HCT116 (cell line): ENCODE measurements around the gene CXorf49. TPM values are rescaled to one million over a fixed set of nuclear protein-coding genes. Genes with fewer than 3 reads are reported as not detected.

Experiments
- ATAC-seq: fragments of 200-7000 bp; cut with Tn5 transposase; 2 replicates; pipeline ENCODE4 v1.9.1; 2020; ENCODE audit warnings: mild to moderate bottlenecking, moderate library complexity
- BruUV-seq: library from RNA; stranded (reverse); fragments of 400-500 nt; replicated peaks from 2 replicates; lab custom pipeline; 2021; lab: Mats Ljungman, UMichigan
- CTCF ChIA-PET: fragments of 300-600 bp; sonication (Branson Sonifier 250); formaldehyde crosslinking; loops from one replicate; lab custom pipeline; 2021; ENCODE audit warnings: antibody characterized with exemption; lab: Charles Lee
- POLR2A ChIA-PET: fragments of 300-600, 350-600 bp; sonication (Branson Sonifier 250); formaldehyde crosslinking; loops from one replicate; lab custom pipeline; 2021; ENCODE audit warnings: antibody characterized with exemption; lab: Charles Lee
- RAD21 ChIA-PET, 2 experiments: fragments of 300-600 bp; sonication (Branson Sonifier 250); formaldehyde crosslinking; loops; one replicate each; lab custom pipeline; 2023; ENCODE audit warnings: low total read pairs in 2 of 2; ENCODE audit not compliant: uncharacterized antibody in 2 of 2, unreplicated experiment in 2 of 2, low non-redundant PET in 1 of 2; lab: Charles Lee
- DNase-seq: peaks from one replicate; pipeline ENCODE4 v3.0.0-alpha.2; 2010; ENCODE audit warnings: low read depth, low spot score
- H2AFZ ChIP-seq: fragments of 200-600 bp; shearing (Covaris generic), sonication (generic); 2 replicates; pipeline ENCODE4 v1.6.1; 2017; ENCODE audit warnings: low read depth, mixed run types, mixed read lengths, antibody characterized with exemption, low read length; ENCODE audit not compliant: poor library complexity, severe bottlenecking
- H3K27ac ChIP-seq: 2 replicates; pipeline ENCODE4 v1.5.1; 2012; ENCODE audit warnings: low read depth, low read length
- H3K27me3 ChIP-seq: fragments of 200-600 bp; sonication (generic); 2 replicates; pipeline ENCODE4 v1.6.1; 2016; ENCODE audit warnings: mixed run types, low read length, mixed read lengths; ENCODE audit not compliant: insufficient read depth
- H3K36me3 ChIP-seq, 2 experiments: fragments of 200-500 bp in 1 of 2; fragments of 200-600 bp in 1 of 2; sonication (Bioruptor generic) in 1 of 2; sonication (generic) in 1 of 2; 2 replicates each; pipeline versions ENCODE4 v1.5.1 to v1.6.1; 2014 to 2016; ENCODE audit warnings: low read length in 2 of 2, inconsistent platforms in 1 of 2, mixed read lengths in 1 of 2, mixed run types in 1 of 2; ENCODE audit not compliant: insufficient read depth in 2 of 2, control insufficient read depth in 1 of 2
- H3K4me1 ChIP-seq, 2 experiments: fragments of 200-600 bp in 1 of 2; sonication (generic) in 1 of 2; 2 replicates each; pipeline versions ENCODE4 v1.5.1 to v1.6.1; 2012 to 2017; ENCODE audit warnings: low read length in 2 of 2, inconsistent platforms in 1 of 2, mild to moderate bottlenecking in 1 of 2, mixed read lengths in 1 of 2, mixed run types in 1 of 2, moderate library complexity in 1 of 2; ENCODE audit not compliant: insufficient read depth in 2 of 2, control insufficient read depth in 1 of 2
- H3K4me2 ChIP-seq: fragments of 200-600 bp; sonication (generic); 2 replicates; pipeline ENCODE4 v1.6.1; 2017; ENCODE audit warnings: mixed run types, low read length, mixed read lengths
- H3K4me3 ChIP-seq, 2 experiments: fragments of 200-600 bp in 1 of 2; sonication (generic) in 1 of 2; replicated peaks in 1 of 2; 2 replicates each; pipeline ENCODE4 v1.5.1; 2011 to 2016; ENCODE audit warnings: low read length in 2 of 2, control low read depth in 1 of 2, low read depth in 1 of 2, mild to moderate bottlenecking in 1 of 2, mixed read lengths in 1 of 2, mixed run types in 1 of 2
- H3K79me2 ChIP-seq: fragments of 200-600 bp; sonication (generic); 2 replicates; pipeline ENCODE4 v1.6.1; 2017; ENCODE audit warnings: mild to moderate bottlenecking, mixed run types, low read length, moderate library complexity, mixed read lengths; ENCODE audit not compliant: insufficient read depth
- H3K9ac ChIP-seq: fragments of 200-600 bp; sonication (generic); 2 replicates; pipeline ENCODE4 v1.6.1; 2016; ENCODE audit warnings: low read length, mixed read lengths
- H3K9me2 ChIP-seq: fragments of 200-600 bp; sonication (generic), shearing (Covaris generic); 2 replicates; pipeline ENCODE4 v1.6.1; 2017; ENCODE audit warnings: mixed run types, mild to moderate bottlenecking, moderate library complexity; ENCODE audit not compliant: insufficient read depth
- H3K9me3 ChIP-seq, 2 experiments: fragments of 200-500 bp in 1 of 2; fragments of 200-600 bp in 1 of 2; sonication (Bioruptor generic) in 1 of 2; sonication (generic) in 1 of 2; 2 replicates each; pipeline ENCODE4 v1.6.1; 2014 to 2017; ENCODE audit warnings: low read length in 2 of 2, mixed read lengths in 2 of 2, inconsistent platforms in 1 of 2, low read depth in 1 of 2, mild to moderate bottlenecking in 1 of 2, mixed run types in 1 of 2, moderate library complexity in 1 of 2; ENCODE audit not compliant: control insufficient read depth in 1 of 2, insufficient read depth in 1 of 2
- H4K20me1 ChIP-seq: fragments of 200-600 bp; sonication (generic), shearing (Covaris generic); 2 replicates; pipeline ENCODE4 v1.6.1; 2017; ENCODE audit warnings: mixed run types, mild to moderate bottlenecking, moderate library complexity; ENCODE audit not compliant: insufficient read depth
- ATF3 ChIP-seq: IDR thresholded peaks from 2 replicates; pipeline ENCODE4 v1.6.1; 2012
- EZH2 ChIP-seq: fragments of 200-600 bp; sonication (generic); IDR thresholded peaks from 2 replicates; pipeline ENCODE4 v1.6.1; 2017; ENCODE audit warnings: antibody characterized with exemption, mixed run types
- EZH2phosphoT487 ChIP-seq: fragments of 200-600 bp; IDR thresholded peaks from 2 replicates; pipeline ENCODE4 v1.6.1; 2018; ENCODE audit warnings: antibody characterized with exemption, borderline replicate concordance
- FOSL1 ChIP-seq: IDR thresholded peaks from 2 replicates; pipeline ENCODE4 v1.6.1; 2012; ENCODE audit warnings: low read depth
- MAX ChIP-seq: IDR thresholded peaks from 2 replicates; pipeline ENCODE4 v1.6.1; 2012
- POLR2A ChIP-seq: IDR thresholded peaks from 2 replicates; pipeline ENCODE4 v1.7.0; 2011; ENCODE audit warnings: borderline replicate concordance; ENCODE audit not compliant: insufficient read depth, insufficient read length; ENCODE audit errors: extremely low read depth
- RAD21 ChIP-seq: IDR thresholded peaks from 2 replicates; pipeline ENCODE4 v1.6.1; 2012; ENCODE audit warnings: low read depth, mild to moderate bottlenecking
- SIN3A ChIP-seq: IDR thresholded peaks from 2 replicates; pipeline ENCODE4 v1.6.1; 2012; ENCODE audit warnings: low read depth
- ZBTB33 ChIP-seq: IDR thresholded peaks from 2 replicates; pipeline ENCODE4 v1.6.1; 2011; ENCODE audit warnings: mild to moderate bottlenecking, low read length, moderate library complexity; ENCODE audit not compliant: insufficient replicate concordance; ENCODE audit errors: extremely low read depth
- intact Hi-C: fragments of 100-400 bp; cut with micrococcal nuclease; formaldehyde crosslinking; loops from 2 replicates; pipeline ENCODE4 v1.10.0; 2022
- total RNA-seq: library from RNA; stranded (reverse); gene quantifications from one replicate; pipeline ENCODE4 v1.2.1, GENCODE V29; 2021; ENCODE audit not compliant: unreplicated experiment

Gene CXorf49
- total RNA-seq, 1 experiment from 2014 or later, result not detected

- H3K4me2 ChIP-seq, result no peak overlapping the region
- no peaks in the 10 kb centered on the region for H3K36me3 ChIP-seq
- no peaks in the 10 kb centered on the region for H3K9me3 ChIP-seq
- RAD21 ChIA-PET, result no interaction called here
- CTCF ChIA-PET, result no interaction called here
- no peak for ATAC-seq
- H3K9ac ChIP-seq, result no peak overlapping the region
- H3K27ac ChIP-seq, result no peak overlapping the region
- no peaks in the 10 kb centered on the region for H3K79me2 ChIP-seq
- no peak overlapping the region for H2AFZ ChIP-seq
- no peak for TF ChIP-seq RAD21
- no peak for TF ChIP-seq POLR2A
- TF ChIP-seq SIN3A, result no peak
- TF ChIP-seq EZH2phosphoT487, result no peak
- TF ChIP-seq MAX, result no peak
- TF ChIP-seq EZH2, result no peak
- TF ChIP-seq ATF3, result no peak
- POLR2A ChIA-PET, result no interaction called here
- no peak for DNase-seq
- no peaks in the 10 kb centered on the region for H3K9me2 ChIP-seq
- intact Hi-C loops, result no loop called here
- H3K27me3 ChIP-seq, result no peaks in the 10 kb centered on the region
- H4K20me1 ChIP-seq, result no peaks in the 10 kb centered on the region
- H3K4me1 ChIP-seq, result peaks cover 0 to under 1% of the 10 kb centered on the region in 2 experiments; a peak in 1 of 4 replicates
- BruUV-seq, result no TSS peak
- H3K4me3 ChIP-seq, result no peak overlapping the region
Measured at GRCh38 chrX:71665747-71666146, 52.3 kb downstream of the CXorf49 start.

- POLR2A ChIA-PET, result no interaction called here
- no peak overlapping the region for H3K27ac ChIP-seq
- no peaks in the 10 kb centered on the region for H3K36me3 ChIP-seq
- H3K4me3 ChIP-seq, result no peak overlapping the region
- no peak overlapping the region for H3K4me2 ChIP-seq
- CTCF ChIA-PET, result no interaction called here
- no TSS peak for BruUV-seq
- TF ChIP-seq FOSL1 (no peak), EZH2 (no peak), ZBTB33 (no peak)
- no peaks in the 10 kb centered on the region for H3K27me3 ChIP-seq
- no peaks in the 10 kb centered on the region for H3K79me2 ChIP-seq
- no peak overlapping the region for H3K9ac ChIP-seq
- RAD21 ChIA-PET, result no interaction called here
- no peak for ATAC-seq
- H2AFZ ChIP-seq, result no peak overlapping the region
- H3K9me3 ChIP-seq, result no peaks in the 10 kb centered on the region
- intact Hi-C loops, result no loop called here
- H3K9me2 ChIP-seq, result no peaks in the 10 kb centered on the region
- DNase-seq, result no peak
- H4K20me1 ChIP-seq, result no peaks in the 10 kb centered on the region
- no peaks in the 10 kb centered on the region; a peak in 1 of 4 replicates for H3K4me1 ChIP-seq
Measured at GRCh38 chrX:71664889-71665491, 53.1 kb downstream of the CXorf49 start.
